Activated CD4-positive, alpha-beta memory T cell treated with anti-CD3 and anti-CD28 coated beads, Interleukin-2, amount 10 ng/mL, durations not matched to agents 7 days and 5 days (primary cell): ENCODE data around the gene CSNK1G1. TPM values are rescaled to one million over a fixed set of nuclear protein-coding genes. Genes with fewer than 3 reads are reported as not detected.

ENCODE experiments used
- CTCF ChIA-PET: fragments of 350-600 bp; sonication (Branson Sonifier 250); formaldehyde crosslinking; loops from one replicate; lab custom pipeline; 2021; ENCODE audit warnings: antibody characterized with exemption, inconsistent platforms; lab: Charles Lee
- POLR2A ChIA-PET: fragments of 350-600 bp; sonication (Branson Sonifier 250); formaldehyde crosslinking; loops from one replicate; lab custom pipeline; 2021; ENCODE audit warnings: antibody characterized with exemption; lab: Charles Lee
- DNase-seq: peaks from one replicate; pipeline ENCODE4 v3.0.0-alpha.2; 2020
- H3K27ac Mint-ChIP-seq: one replicate; pipeline ENCODE4 v1.8.0; 2021; ENCODE audit warnings: mild to moderate bottlenecking, mixed read lengths
- H3K27me3 Mint-ChIP-seq: one replicate; pipeline ENCODE4 v1.8.0; 2021; ENCODE audit warnings: mixed read lengths
- H3K36me3 Mint-ChIP-seq: one replicate; pipeline ENCODE4 v1.8.0; 2021; ENCODE audit warnings: low read depth, mixed read lengths
- H3K4me1 Mint-ChIP-seq: one replicate; pipeline ENCODE4 v1.8.0; 2021; ENCODE audit warnings: mixed read lengths
- H3K4me3 Mint-ChIP-seq: one replicate; pipeline ENCODE4 v1.8.0; 2021; ENCODE audit warnings: mild to moderate bottlenecking, mixed read lengths
- H3K9me3 Mint-ChIP-seq: one replicate; pipeline ENCODE4 v1.8.0; 2021; ENCODE audit warnings: mixed read lengths
- total RNA-seq, 2 experiments: library from RNA; stranded (reverse); gene quantifications; one replicate each; pipeline ENCODE4 v1.2.3, GENCODE V29; 2021

Gene CSNK1G1
- total RNA-seq, 2 experiments from 2014 or later: 27.9 to 28.2 TPM

GRCh38 chr15:64193971-64194370 lies 162.0 kb downstream of the CSNK1G1 start:
- Mint-ChIP-seq H3K9me3 (no peaks in the 10 kb centered on the region), H3K4me3 (no peak overlapping the region), H3K36me3 (peaks cover 26% of the 10 kb centered on the region), H3K4me1 (peaks cover 4% of the 10 kb centered on the region), H3K27ac (no peak overlapping the region), H3K27me3 (no peaks in the 10 kb centered on the region)
- CTCF ChIA-PET: no interaction called here
- POLR2A ChIA-PET: no interaction called here
- no peak for DNase-seq

GRCh38 chr15:64191971-64192830 lies 163.8 kb downstream of the CSNK1G1 start:
- no peaks in the 10 kb centered on the region for H3K9me3 Mint-ChIP-seq
- DNase-seq: no peak
- no peaks in the 10 kb centered on the region for H3K27me3 Mint-ChIP-seq
- peaks cover 20% of the 10 kb centered on the region for H3K4me1 Mint-ChIP-seq
- H3K27ac Mint-ChIP-seq: no peak overlapping the region
- H3K4me3 Mint-ChIP-seq: no peak overlapping the region
- CTCF ChIA-PET: no interaction called here
- peaks cover 26% of the 10 kb centered on the region for H3K36me3 Mint-ChIP-seq
- POLR2A ChIA-PET: no interaction called here

- ChIA-PET CTCF (interaction anchor here (0.9 to 1.5 kb wide), 4 partner anchors 23 to 170 kb away, joined by 3 to 6 read pairs (median 4); no protein-coding TSS in a partner anchor), POLR2A (interaction anchor here (1.4 to 4.7 kb wide), 7 partner anchors 11 to 408 kb away, joined by 3 to 37 read pairs (median 7); partner anchors contain the start of genes CIAO2A and PPIB)
- no peak for DNase-seq
- Mint-ChIP-seq H3K4me3 (peak overlapping the region; percentile 72), H3K4me1 (peaks cover 25% of the 10 kb centered on the region), H3K27ac (peak overlapping the region; percentile 87), H3K9me3 (no peaks in the 10 kb centered on the region), H3K36me3 (peaks cover 24% of the 10 kb centered on the region), H3K27me3 (no peaks in the 10 kb centered on the region)
Measured at GRCh38 chr15:64187396-64188191, 168.4 kb downstream of the CSNK1G1 start.

GRCh38 chr15:64185146-64185911 lies 170.6 kb downstream of the CSNK1G1 start:
- no peak for DNase-seq
- Mint-ChIP-seq H3K4me1 (peaks cover 25% of the 10 kb centered on the region), H3K27ac (no peak overlapping the region), H3K9me3 (no peaks in the 10 kb centered on the region), H3K27me3 (no peaks in the 10 kb centered on the region), H3K4me3 (no peak overlapping the region), H3K36me3 (peaks cover 24% of the 10 kb centered on the region)
- ChIA-PET POLR2A (interaction anchor here (0.6 to 2.4 kb wide), 2 partner anchors 23 to 32 kb away, joined by 4 to 11 read pairs; partner anchors contain the start of gene PPIB), CTCF (interaction anchor here (0.7 to 0.9 kb wide), 2 partner anchors 12 to 31 kb away, joined by 3 read pairs; no protein-coding TSS in a partner anchor)

GRCh38 chr15:64182859-64183370 lies 173.1 kb downstream of the CSNK1G1 start:
- POLR2A ChIA-PET: no interaction called here
- H3K27me3 Mint-ChIP-seq: no peaks in the 10 kb centered on the region
- no peak overlapping the region for H3K4me3 Mint-ChIP-seq
- H3K27ac Mint-ChIP-seq: no peak overlapping the region
- CTCF ChIA-PET: no interaction called here
- H3K4me1 Mint-ChIP-seq: peaks cover 16% of the 10 kb centered on the region
- no peak for DNase-seq
- H3K36me3 Mint-ChIP-seq: peaks cover 27% of the 10 kb centered on the region
- H3K9me3 Mint-ChIP-seq: no peaks in the 10 kb centered on the region

- Mint-ChIP-seq H3K4me1 (peaks cover 7% of the 10 kb centered on the region), H3K4me3 (no peak overlapping the region), H3K27ac (no peak overlapping the region), H3K27me3 (no peaks in the 10 kb centered on the region), H3K36me3 (peaks cover 32% of the 10 kb centered on the region), H3K9me3 (no peaks in the 10 kb centered on the region)
- no peak for DNase-seq
- ChIA-PET POLR2A (no interaction called here), CTCF (interaction anchor here (0.7 kb wide), 1 partner anchor 14 kb away, joined by 4 read pairs; no protein-coding TSS in a partner anchor)
Measured at GRCh38 chr15:64180235-64180824, 175.6 kb downstream of the CSNK1G1 start.

- Mint-ChIP-seq H3K9me3 (no peaks in the 10 kb centered on the region), H3K4me1 (peaks cover 37% of the 10 kb centered on the region), H3K4me3 (no peak overlapping the region), H3K27ac (peak overlapping the region; percentile 12), H3K36me3 (peaks cover 17% of the 10 kb centered on the region), H3K27me3 (no peaks in the 10 kb centered on the region)
- DNase-seq: no peak
- CTCF ChIA-PET: interaction anchor here (0.8 to 1.3 kb wide), 3 partner anchors 10 to 14 kb away, joined by 3 to 4 read pairs (median 3); no protein-coding TSS in a partner anchor
- POLR2A ChIA-PET: no interaction called here
Measured at GRCh38 chr15:64166102-64166890, 189.7 kb downstream of the CSNK1G1 start.

GRCh38 chr15:64164436-64164835 lies 191.5 kb downstream of the CSNK1G1 start:
- ChIA-PET CTCF (interaction anchor here (0.7 to 3.3 kb wide), 4 partner anchors 11 to 24 kb away, joined by 3 to 36 read pairs (median 4); no protein-coding TSS in a partner anchor), POLR2A (interaction anchor here (1.8 to 5.1 kb wide), 3 partner anchors 12 to 223 kb away, joined by 9 to 39 read pairs (median 17); partner anchors contain the start of genes PCLAF and TRIP4)
- Mint-ChIP-seq H3K4me3 (no peak overlapping the region), H3K36me3 (peaks cover 19% of the 10 kb centered on the region), H3K27ac (peak overlapping the region; percentile 96), H3K9me3 (no peaks in the 10 kb centered on the region), H3K27me3 (no peaks in the 10 kb centered on the region), H3K4me1 (peaks cover 46% of the 10 kb centered on the region)
- DNase-seq: no peak

- POLR2A ChIA-PET: interaction anchor here (0.6 to 5.1 kb wide), 18 partner anchors 8 to 563 kb away, joined by 3 to 72 read pairs (median 7); partner anchors contain the start of genes CIAO2A, PCLAF, SNX22 and TRIP4
Measured at GRCh38 chr15:64163659-64164362, 192.2 kb downstream of the CSNK1G1 start.

GRCh38 chr15:64162869-64163658 lies 192.9 kb downstream of the CSNK1G1 start, which contains the start of gene PPIB:
PPIB (minus strand) TSS chr15:64163022; CDS start chr15:64162986, 36 bp downstream.
- Mint-ChIP-seq H3K36me3 (peaks cover 30% of the 10 kb centered on the region), H3K4me3 (peak within 1 kb of the TSS; percentile 83), H3K27me3 (no peaks in the 10 kb centered on the region), H3K27ac (peak within 1 kb of the TSS; percentile 96), H3K9me3 (no peaks in the 10 kb centered on the region), H3K4me1 (peaks cover 58% of the 10 kb centered on the region)
- peak; percentile 98 for DNase-seq
- POLR2A ChIA-PET: interaction anchor here (0.6 to 5.1 kb wide), 22 partner anchors 9 to 1142 kb away, joined by 3 to 72 read pairs (median 6); partner anchors contain the start of genes CIAO2A, PCLAF, RNU5B-1 and SNX1
- CTCF ChIA-PET: interaction anchor here (0.5 to 3.3 kb wide), 9 partner anchors 10 to 565 kb away, joined by 3 to 36 read pairs (median 3); partner anchors contain the start of genes CIAO2A and TRIP4

More at GRCh38 chr15:64163659-64164362, 192.2 kb downstream of the CSNK1G1 start:
- no peak for DNase-seq
- H3K27me3 Mint-ChIP-seq: no peaks in the 10 kb centered on the region
- CTCF ChIA-PET: interaction anchor here (0.5 to 3.3 kb wide), 10 partner anchors 10 to 564 kb away, joined by 3 to 36 read pairs (median 3); partner anchors contain the start of genes CIAO2A and TRIP4
- no peaks in the 10 kb centered on the region for H3K9me3 Mint-ChIP-seq
- H3K27ac Mint-ChIP-seq: peak overlapping the region; percentile 96
- H3K36me3 Mint-ChIP-seq: peaks cover 22% of the 10 kb centered on the region
- H3K4me1 Mint-ChIP-seq: peaks cover 51% of the 10 kb centered on the region
- peak overlapping the region; percentile 83 for H3K4me3 Mint-ChIP-seq
